K562 treated with DMSO at 1 percent for 48 hours (cell line): ENCODE data around the gene IFNA4. TPM values are rescaled to one million over a fixed set of nuclear protein-coding genes. Genes with fewer than 3 reads are reported as not detected.

Experiments used
- total RNA-seq: library from RNA; unstranded; fragments of 300-600 nt; gene quantifications from 2 replicates; pipeline ENCODE4 v1.2.3, GENCODE V29; 2022; ENCODE audit warnings: low replicate concordance; ENCODE audit errors: extremely low read depth

Gene IFNA4
- not detected in 2 replicates for total RNA-seq

GRCh38 chr9:21187487-21187886 is at the start of gene IFNA4:
TSS of gene IFNA4 (minus strand) at chr9:21187587. CDS start at chr9:21187531, 56 bp downstream.

GRCh38 chr9:21228122-21228521 is 40.7 kb upstream of the IFNA4 start, which contains the start of gene IFNA17:
TSS of gene IFNA17 (minus strand) at chr9:21228222. CDS start at chr9:21228173, 49 bp downstream.

GRCh38 chr9:21217211-21217610 is 29.8 kb upstream of the IFNA4 start, which contains the start of gene IFNA16:
TSS of gene IFNA16 (minus strand) at chr9:21217311. CDS start at chr9:21217305, 6 bp downstream.

GRCh38 chr9:21207043-21207442 is 19.7 kb upstream of the IFNA4 start, which contains the start of gene IFNA10:
TSS of gene IFNA10 (minus strand) at chr9:21207143. CDS start at chr9:21207097, 46 bp downstream.

GRCh38 chr9:21202105-21202504 is 14.7 kb upstream of the IFNA4 start, which contains the start of gene IFNA7:
TSS of gene IFNA7 (minus strand) at chr9:21202205. CDS start at chr9:21202165, 40 bp downstream.

GRCh38 chr9:21166560-21166959 is 20.8 kb downstream of the IFNA4 start, which contains the start of gene IFNA21:
TSS of gene IFNA21 (minus strand) at chr9:21166660. CDS start at chr9:21166612, 48 bp downstream.

GRCh38 chr9:21141427-21141882 is 45.9 kb downstream of the IFNA4 start, which contains the start of gene IFNW1:
TSS of gene IFNW1 (minus strand) at chr9:21141832. CDS start at chr9:21141570, 262 bp downstream.

Other genes with a start within 250 kb of the IFNA4 start
- gene HACD4, start 155.9 kb downstream of the IFNA4 start, total RNA-seq, result not detected in 2 replicates
- gene IFNB1, start 109.6 kb downstream of the IFNA4 start, total RNA-seq, result not detected in 2 replicates
- not detected in 2 replicates for gene IFNW1, start 45.8 kb downstream of the IFNA4 start, total RNA-seq
- gene IFNA21, start 20.9 kb downstream of the IFNA4 start, total RNA-seq, result not detected in 2 replicates
- gene IFNA7, start 14.6 kb upstream of the IFNA4 start, total RNA-seq, result not detected in 2 replicates
- not detected in 2 replicates for gene IFNA10, start 19.6 kb upstream of the IFNA4 start, total RNA-seq
- gene IFNA16, start 29.7 kb upstream of the IFNA4 start, total RNA-seq, result not detected in 2 replicates
- not detected in 2 replicates for gene IFNA17, start 40.6 kb upstream of the IFNA4 start, total RNA-seq
- gene IFNA14, start 52.4 kb upstream of the IFNA4 start, total RNA-seq, result not detected in 2 replicates
- gene IFNA5, start 117.7 kb upstream of the IFNA4 start, total RNA-seq, result not detected in 2 replicates
- gene KLHL9, start 147.8 kb upstream of the IFNA4 start, total RNA-seq, result not detected in 2 replicates
- not detected in 2 replicates for gene IFNA6, start 163.3 kb upstream of the IFNA4 start, total RNA-seq
- not detected in 2 replicates for gene IFNA13, start 180.5 kb upstream of the IFNA4 start, total RNA-seq
- not detected in 2 replicates for gene IFNA2, start 197.8 kb upstream of the IFNA4 start, total RNA-seq
- not detected in 2 replicates for gene IFNA8, start 221.5 kb upstream of the IFNA4 start, total RNA-seq